Measurements from ENCODE around the gene SNX30.

GRCh38 chr9:112856843-112857242 lies 106.3 kb downstream of the SNX30 start:
- no peak for TF ChIP-seq POLR2A (IDR thresholded peaks at IDR 0.05)
- no peak for TF ChIP-seq CTCF (IDR thresholded peaks at IDR 0.05)
